Spleen (tissue), 11 donors: Measurements from ENCODE around the gene CACNA2D1. TPM values are rescaled to one million over a fixed set of nuclear protein-coding genes. Genes with fewer than 3 reads are reported as not detected.

Experiments
- DNase-seq: peaks from one replicate; pipeline ENCODE4 v3.0.0-alpha.2; 2020
- H3K27ac ChIP-seq, 8 donors: fragments of 200-600 bp; sonication (generic) in 7 of 8; 1 replicate in 4 of 8; 2 replicates in 4 of 8; pipeline versions ENCODE4 v1.5.0 to v1.8.0; 2016 to 2021; ENCODE audit warnings: inconsistent platforms in 4 of 8, mild to moderate bottlenecking in 4 of 8, moderate library complexity in 1 of 8
- H3K27me3 ChIP-seq, 7 donors: fragments of 200-600 bp; sonication (generic) in 6 of 7; replicated peaks in 1 of 7; 1 replicate in 4 of 7; 2 replicates in 3 of 7; pipeline versions ENCODE4 v1.5.0 to v1.8.0; 2016 to 2021; ENCODE audit warnings: inconsistent platforms in 3 of 7, mild to moderate bottlenecking in 1 of 7
- H3K36me3 ChIP-seq, 6 donors: fragments of 200-600 bp; sonication (generic) in 5 of 6; 1 replicate in 4 of 6; 2 replicates in 2 of 6; pipeline versions ENCODE4 v1.5.0 to v1.8.0; 2016 to 2021; ENCODE audit warnings: inconsistent platforms in 2 of 6
- H3K4me1 ChIP-seq, 6 donors: fragments of 200-600 bp; sonication (generic) in 5 of 6; 1 replicate in 3 of 6; 2 replicates in 3 of 6; pipeline versions ENCODE4 v1.5.0 to v1.8.0; 2016 to 2021; ENCODE audit warnings: inconsistent platforms in 3 of 6
- H3K4me3 ChIP-seq, 8 donors: fragments of 200-600 bp; sonication (generic) in 7 of 8; 1 replicate in 4 of 8; 2 replicates in 4 of 8; pipeline versions ENCODE4 v1.5.0 to v1.8.0; 2016 to 2021; ENCODE audit warnings: inconsistent platforms in 4 of 8, mild to moderate bottlenecking in 4 of 8, moderate library complexity in 2 of 8
- H3K9me3 ChIP-seq, 8 donors: fragments of 200-600 bp; sonication (generic) in 7 of 8; 1 replicate in 4 of 8; 2 replicates in 4 of 8; pipeline versions ENCODE4 v1.5.0 to v1.8.0; 2016 to 2021; ENCODE audit warnings: inconsistent platforms in 4 of 8
- POLR2A ChIP-seq, 3 donors: fragments of 450-650 bp; IDR thresholded peaks; one replicate each; pipeline ENCODE4 v1.5.1; 2017; ENCODE audit warnings: antibody characterized with exemption in 3 of 3, mild to moderate bottlenecking in 1 of 3
- POLR2AphosphoS5 ChIP-seq, 3 donors: sonication (generic); formaldehyde crosslinking; IDR thresholded peaks; one replicate each; pipeline ENCODE4 v1.5.1; 2017; ENCODE audit warnings: antibody characterized with exemption in 3 of 3
- WGBS, 5 donors: extraction: QIAGEN DNeasy Blood & Tissue Kit in 3 of 5; methylation state at CpG; one replicate each; pipeline versions ENCODE4 v1.1.5 to v1.1.7; 2013 to 2018; 5-methylcytosine and 5-hydroxymethylcytosine counted together
- intact Hi-C: fragments of 100-400 bp; cut with DNase I; formaldehyde crosslinking; loops from one replicate; pipeline ENCODE4 v1.15.0; 2023; ENCODE audit warnings: low total_unique reads
- polyA plus RNA-seq, 3 donors: library from polyadenylated mRNA; stranded (reverse); fragments of 200-250 nt; gene quantifications; one replicate each; pipeline ENCODE4 v1.2.1, GENCODE V29; 2013
- total RNA-seq, 7 donors: library from RNA; depleted of rRNA in 3 of 7; stranded (reverse); fragments of >200 nt in 3 of 7; fragmentation: NEBNext Ultra II Directional in 4 of 7; extraction: Animal tissue kit (Norgen Biotek cat#: 25700) in 4 of 7; gene quantifications; one replicate each; pipeline versions ENCODE4 v1.1.0 to v1.2.1, GENCODE V29; 2016 to 2021
- TF ChIP-seq, protein P1 (sequence below), 11 experiments: fragments of 200-600 bp in 7 of 11; fragments of 450-650 bp in 4 of 11; sonication (generic) in 4 of 11; IDR thresholded peaks in 8 of 11; conservative IDR thresholded peaks in 3 of 11; 1 replicate in 7 of 11; 2 replicates in 4 of 11; pipeline versions ENCODE4 v1.4.0 to v1.8.0; 2016 to 2021; ENCODE audit warnings: antibody characterized with exemption in 11 of 11, inconsistent platforms in 4 of 11, mild to moderate bottlenecking in 1 of 11
- donor health status: healthy with polysubstance abuse.
- donor health status: DM: no; HTN: no; CAD: no; lungs with moderate emphysema.
- donor health status: DM: no; HTN: no; CAD: no.
- donor health status: Bipolar disorder and iron deficiency.
- donor health status: healthy.
- donor health status: DM: no; HTN: no; CAD: no.
- donor health status: DM: yes; HTN: yes; CAD: no.

CACNA2D1 gene
- total and polyA plus RNA-seq, 10 donors, result 1.7 to 24.0 (median 15.2) TPM

DNA sequence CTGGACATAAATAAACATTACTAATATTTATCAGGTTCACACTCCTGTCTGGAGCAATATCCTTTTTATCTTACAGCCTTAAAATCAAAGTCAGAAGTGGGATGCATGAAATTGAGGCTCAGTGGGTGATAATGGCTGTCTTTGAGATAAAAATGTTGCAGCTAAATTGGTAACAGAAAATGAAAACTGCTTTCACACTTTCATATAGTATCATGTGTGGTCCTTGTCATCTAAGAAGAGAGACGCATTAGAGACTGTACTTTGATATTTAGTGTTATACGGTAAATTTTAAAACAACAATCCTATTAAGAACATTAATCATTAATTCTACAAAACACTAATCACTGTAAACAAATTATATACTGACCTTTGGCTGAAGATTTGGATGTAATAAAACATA, 438.5 kb downstream of the CACNA2D1 start:
- Histone ChIP-seq H3K4me3 (no peak overlapping the region), H3K27me3 (no peaks in the 10 kb centered on the region), H3K36me3 (no peaks in the 10 kb centered on the region), H3K4me1 (peaks cover 0 to 10% (median 0%) of the 10 kb centered on the region in 6 donors), H3K27ac (no peak overlapping the region), H3K9me3 (no peaks in the 10 kb centered on the region)
- 91 to 100% (median 97%) methylated on average over 2 of the region's 2 CpGs for WGBS, 5 donors
- intact Hi-C loops, result no loop called here
- TF ChIP-seq POLR2A (IDR thresholded peaks at IDR 0.05) (no peak), POLR2AphosphoS5 (IDR thresholded peaks at IDR 0.05) (no peak)
- TF ChIP-seq, protein P1, sequence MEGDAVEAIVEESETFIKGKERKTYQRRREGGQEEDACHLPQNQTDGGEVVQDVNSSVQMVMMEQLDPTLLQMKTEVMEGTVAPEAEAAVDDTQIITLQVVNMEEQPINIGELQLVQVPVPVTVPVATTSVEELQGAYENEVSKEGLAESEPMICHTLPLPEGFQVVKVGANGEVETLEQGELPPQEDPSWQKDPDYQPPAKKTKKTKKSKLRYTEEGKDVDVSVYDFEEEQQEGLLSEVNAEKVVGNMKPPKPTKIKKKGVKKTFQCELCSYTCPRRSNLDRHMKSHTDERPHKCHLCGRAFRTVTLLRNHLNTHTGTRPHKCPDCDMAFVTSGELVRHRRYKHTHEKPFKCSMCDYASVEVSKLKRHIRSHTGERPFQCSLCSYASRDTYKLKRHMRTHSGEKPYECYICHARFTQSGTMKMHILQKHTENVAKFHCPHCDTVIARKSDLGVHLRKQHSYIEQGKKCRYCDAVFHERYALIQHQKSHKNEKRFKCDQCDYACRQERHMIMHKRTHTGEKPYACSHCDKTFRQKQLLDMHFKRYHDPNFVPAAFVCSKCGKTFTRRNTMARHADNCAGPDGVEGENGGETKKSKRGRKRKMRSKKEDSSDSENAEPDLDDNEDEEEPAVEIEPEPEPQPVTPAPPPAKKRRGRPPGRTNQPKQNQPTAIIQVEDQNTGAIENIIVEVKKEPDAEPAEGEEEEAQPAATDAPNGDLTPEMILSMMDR (IDR thresholded peaks at IDR 0.05 in 8 of 11, conservative IDR thresholded peaks at IDR 0.05 in 3 of 11), result no peak
- DNase-seq, result no peak

DNA sequence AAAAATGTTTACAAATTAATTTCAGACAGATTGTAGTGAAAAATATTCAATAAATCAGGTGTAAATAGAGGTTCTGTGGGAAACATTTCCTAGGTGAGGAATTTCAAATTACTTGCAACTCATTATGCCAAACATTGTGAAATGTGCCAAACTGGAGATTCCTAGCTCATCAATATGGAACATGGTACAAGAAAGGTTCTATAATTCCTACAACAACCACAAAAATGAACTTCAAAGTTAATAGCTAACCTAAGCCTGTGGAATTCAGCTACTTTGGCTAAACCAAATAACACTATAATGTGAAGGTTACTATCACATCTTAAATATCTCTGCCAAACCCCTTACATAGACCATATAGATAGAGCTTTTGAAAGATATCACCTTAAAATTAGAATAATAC, 450.4 kb downstream of the CACNA2D1 start:
- Histone ChIP-seq H3K4me3 (no peak overlapping the region), H3K27ac (no peak overlapping the region), H3K27me3 (no peaks in the 10 kb centered on the region), H3K9me3 (no peaks in the 10 kb centered on the region), H3K4me1 (no peaks in the 10 kb centered on the region), H3K36me3 (no peaks in the 10 kb centered on the region)
- intact Hi-C loops, result no loop called here
- DNase-seq, result no peak
- TF ChIP-seq POLR2A (IDR thresholded peaks at IDR 0.05) (no peak), POLR2AphosphoS5 (IDR thresholded peaks at IDR 0.05) (no peak)
- TF ChIP-seq, protein P1 (IDR thresholded peaks at IDR 0.05 in 8 of 11, conservative IDR thresholded peaks at IDR 0.05 in 3 of 11), result no peak

DNA sequence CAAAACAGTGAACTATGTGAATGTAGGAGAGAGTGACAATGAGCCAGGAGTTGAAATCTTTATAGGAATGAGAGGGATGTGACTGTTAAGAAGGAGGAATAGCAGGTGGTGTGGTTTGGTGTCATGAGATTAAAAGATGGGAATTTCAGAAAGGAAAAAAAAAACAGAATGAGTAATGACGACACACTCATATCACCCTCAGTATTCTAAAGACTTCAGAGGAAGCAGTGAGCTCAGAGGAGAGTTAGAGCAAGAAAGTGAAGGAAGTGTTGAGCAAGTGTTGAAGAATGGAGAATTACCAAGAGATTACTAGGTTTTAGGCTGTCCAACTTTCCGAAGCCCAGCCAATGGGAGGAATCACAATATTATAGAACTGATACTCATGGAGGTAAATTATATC, 453.2 kb downstream of the CACNA2D1 start:
- H3K27me3 ChIP-seq, result no peaks in the 10 kb centered on the region
- DNase-seq, result no peak
- TF ChIP-seq POLR2AphosphoS5 (IDR thresholded peaks at IDR 0.05) (no peak), POLR2A (IDR thresholded peaks at IDR 0.05) (no peak)
- TF ChIP-seq, protein P1 (IDR thresholded peaks at IDR 0.05 in 8 of 11, conservative IDR thresholded peaks at IDR 0.05 in 3 of 11), result no peak
- no peaks in the 10 kb centered on the region for H3K9me3 ChIP-seq
- no peak overlapping the region for H3K4me3 ChIP-seq
- H3K27ac ChIP-seq, result peak overlapping the region in 1 of 8 donors; percentile 11
- H3K36me3 ChIP-seq, result no peaks in the 10 kb centered on the region
- intact Hi-C loops, result no loop called here
- H3K4me1 ChIP-seq, result no peaks in the 10 kb centered on the region
- WGBS, 5 donors, result 45 to 84% (median 71%) methylated on average over 2 of the region's 2 CpGs

DNA sequence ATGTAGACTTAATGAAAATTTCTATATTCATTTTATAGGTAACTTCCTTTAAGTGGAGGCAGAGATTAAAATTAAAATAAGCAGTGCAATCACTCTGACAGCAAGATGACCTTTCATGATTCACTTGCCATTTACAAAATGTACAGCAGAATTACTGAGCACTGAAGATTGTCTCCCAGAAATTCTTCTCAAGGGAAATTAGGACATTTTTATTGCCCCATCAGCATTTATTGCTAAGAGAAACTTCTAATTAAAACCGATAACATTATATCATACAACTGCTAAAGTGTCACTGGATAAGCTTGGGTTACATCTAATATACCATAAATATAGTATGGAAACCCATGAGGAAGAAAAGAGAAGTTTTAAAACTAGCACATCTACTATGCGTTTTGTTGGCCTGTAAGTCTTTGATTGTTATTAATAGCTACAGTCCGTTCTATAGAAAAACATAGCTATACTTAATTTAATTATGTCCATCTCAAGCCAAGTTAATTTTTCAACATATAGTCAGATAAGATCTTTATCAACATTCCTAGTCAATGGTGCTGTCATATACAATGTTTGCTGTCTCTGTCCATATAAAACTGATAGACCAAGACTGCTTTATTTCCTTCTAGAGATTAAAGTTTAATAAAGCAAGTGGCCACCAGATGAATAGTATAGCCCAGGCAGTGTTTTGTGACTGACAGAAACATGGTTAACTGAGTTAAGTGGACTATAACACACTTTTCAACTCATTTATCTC, 456.7 kb downstream of the CACNA2D1 start:
- H3K4me3 ChIP-seq, result no peak overlapping the region
- no peaks in the 10 kb centered on the region for H3K4me1 ChIP-seq
- 85 to 93% (median 89%) methylated on average over 3 of the region's 3 CpGs for WGBS, 5 donors
- H3K27me3 ChIP-seq, result no peaks in the 10 kb centered on the region
- no peaks in the 10 kb centered on the region for H3K9me3 ChIP-seq
- no peak overlapping the region for H3K27ac ChIP-seq
- H3K36me3 ChIP-seq, result no peaks in the 10 kb centered on the region
- no peak for DNase-seq
- intact Hi-C loops, result no loop called here
- TF ChIP-seq POLR2AphosphoS5 (IDR thresholded peaks at IDR 0.05), result no peak
- TF ChIP-seq, protein P1 (IDR thresholded peaks at IDR 0.05 in 8 of 11, conservative IDR thresholded peaks at IDR 0.05 in 3 of 11), result no peak
- TF ChIP-seq POLR2A (IDR thresholded peaks at IDR 0.05), result no peak
